GM10266 (cell line): ENCODE measurements around the gene CAGE1.
"Not testable (repeated sequence)": the region's sequence is repeated elsewhere in the genome, so short reads cannot be mapped to it uniquely, and the experiment has no call there.

Source experiments
- DNase-seq: peaks from one replicate; pipeline ENCODE4 v3.0.0; 2012; ENCODE audit errors: extremely low spot score
- TF ChIP-seq, protein P1 (sequence below): IDR thresholded peaks from 2 replicates; pipeline ENCODE4 v1.5.1; 2012; ENCODE audit warnings: mild to moderate bottlenecking, low read depth; ENCODE audit not compliant: control insufficient read depth, insufficient read depth; ENCODE audit errors: missing control alignments

The CAGE1 gene

GRCh38 chr6:7367408-7367807, 22.1 kb downstream of the CAGE1 start:
- TF ChIP-seq, protein P1, sequence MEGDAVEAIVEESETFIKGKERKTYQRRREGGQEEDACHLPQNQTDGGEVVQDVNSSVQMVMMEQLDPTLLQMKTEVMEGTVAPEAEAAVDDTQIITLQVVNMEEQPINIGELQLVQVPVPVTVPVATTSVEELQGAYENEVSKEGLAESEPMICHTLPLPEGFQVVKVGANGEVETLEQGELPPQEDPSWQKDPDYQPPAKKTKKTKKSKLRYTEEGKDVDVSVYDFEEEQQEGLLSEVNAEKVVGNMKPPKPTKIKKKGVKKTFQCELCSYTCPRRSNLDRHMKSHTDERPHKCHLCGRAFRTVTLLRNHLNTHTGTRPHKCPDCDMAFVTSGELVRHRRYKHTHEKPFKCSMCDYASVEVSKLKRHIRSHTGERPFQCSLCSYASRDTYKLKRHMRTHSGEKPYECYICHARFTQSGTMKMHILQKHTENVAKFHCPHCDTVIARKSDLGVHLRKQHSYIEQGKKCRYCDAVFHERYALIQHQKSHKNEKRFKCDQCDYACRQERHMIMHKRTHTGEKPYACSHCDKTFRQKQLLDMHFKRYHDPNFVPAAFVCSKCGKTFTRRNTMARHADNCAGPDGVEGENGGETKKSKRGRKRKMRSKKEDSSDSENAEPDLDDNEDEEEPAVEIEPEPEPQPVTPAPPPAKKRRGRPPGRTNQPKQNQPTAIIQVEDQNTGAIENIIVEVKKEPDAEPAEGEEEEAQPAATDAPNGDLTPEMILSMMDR, result no peak

GRCh38 chr6:7351916-7352315, 37.6 kb downstream of the CAGE1 start:
- DNase-seq, result not testable (repeated sequence)

More at GRCh38 chr6:7367408-7367807, 22.1 kb downstream of the CAGE1 start:
- no peak for DNase-seq

DNA sequence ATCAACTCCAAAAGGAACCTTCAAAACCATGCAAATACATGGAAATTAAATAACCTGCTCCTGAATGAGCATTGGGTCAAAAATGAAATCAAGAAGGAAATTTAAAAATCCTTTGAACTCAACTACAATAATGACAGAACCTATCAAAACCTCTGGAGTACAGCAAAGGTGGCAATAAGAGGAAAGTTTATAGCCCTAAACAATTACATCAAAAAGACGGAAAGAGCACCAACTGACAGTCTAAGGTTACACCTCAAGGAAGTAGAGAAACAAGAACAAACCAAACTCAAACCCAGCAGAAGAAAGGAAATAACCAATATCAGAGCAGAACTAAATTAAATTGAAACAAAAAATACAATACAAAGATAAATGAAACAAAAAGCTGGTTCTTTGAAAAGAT, 39.0 kb downstream of the CAGE1 start:
- not testable (repeated sequence) for DNase-seq

DNA sequence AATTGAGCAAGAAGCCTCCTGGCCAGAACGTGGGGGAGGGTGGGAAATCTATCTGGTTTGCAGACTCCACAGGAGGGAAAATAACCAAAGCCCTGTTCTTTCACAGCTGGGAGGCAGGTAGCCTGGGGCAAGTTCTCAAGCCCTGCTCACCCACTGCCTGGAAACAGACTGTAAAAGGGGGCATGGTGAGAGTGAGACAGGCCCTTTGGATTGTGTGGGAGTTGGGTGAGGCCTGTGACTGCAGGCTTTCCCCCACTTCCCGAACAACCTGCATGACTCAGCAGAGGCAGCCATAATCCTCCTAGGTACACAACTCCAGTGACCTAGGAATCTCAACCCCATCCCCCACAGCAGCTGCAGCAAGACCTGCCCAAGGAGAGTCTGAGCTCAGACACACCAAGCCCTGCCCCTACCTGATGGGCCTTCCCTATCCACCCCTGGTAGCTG, 42.0 kb downstream of the CAGE1 start:
- not testable (repeated sequence) for DNase-seq

GRCh38 chr6:7344773-7345450, 44.6 kb downstream of the CAGE1 start:
- not testable (repeated sequence) for DNase-seq

GRCh38 chr6:7343546-7344475, 45.7 kb downstream of the CAGE1 start:
- DNase-seq, result no peak
- TF ChIP-seq, protein P1, result no peak

DNA sequence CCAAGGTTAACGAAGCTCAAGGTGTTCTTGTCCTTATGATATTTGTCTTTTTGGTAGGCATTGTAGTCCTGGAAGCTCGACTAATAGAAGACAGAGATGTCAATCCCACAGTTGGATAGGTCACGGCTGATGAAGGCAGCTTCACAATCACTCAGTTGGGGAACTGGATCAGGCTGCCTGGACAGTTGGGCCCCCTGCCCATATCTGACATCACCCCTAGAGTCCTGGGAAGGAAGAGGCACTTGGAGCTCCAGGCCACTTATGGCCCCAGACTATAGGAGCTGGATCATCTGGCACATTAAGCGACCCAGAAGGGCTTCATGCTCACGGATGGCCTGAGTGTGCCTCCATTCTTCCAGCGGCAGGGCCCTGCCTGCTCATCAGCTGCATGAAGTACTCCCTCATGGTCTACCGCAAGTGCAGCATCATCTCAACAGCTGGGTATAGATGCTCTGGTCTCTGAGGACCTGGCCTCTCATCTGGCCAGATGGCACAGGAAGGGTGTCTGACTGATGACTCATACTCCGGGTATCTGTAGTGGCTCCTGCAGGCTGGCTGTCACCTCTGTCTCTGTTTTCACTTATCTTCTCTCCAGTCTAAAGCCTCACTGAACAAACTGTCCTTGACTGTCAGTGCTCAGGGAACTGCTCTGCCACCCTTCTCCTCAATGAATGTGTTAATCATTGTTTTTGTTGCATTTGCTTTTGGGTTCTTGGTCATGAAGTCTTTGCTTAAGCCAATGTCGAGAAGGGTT, 47.4 kb downstream of the CAGE1 start:
- no peak for DNase-seq
- TF ChIP-seq, protein P1, result no peak

- DNase-seq, result no peak
- TF ChIP-seq, protein P1, result no peak
Observed at GRCh38 chr6:7341271-7341670, 48.3 kb downstream of the CAGE1 start.
